Gastrocnemius medialis (tissue), 4 donors: ENCODE measurements around the gene SPRYD3. TPM values are rescaled to one million over a fixed set of nuclear protein-coding genes. Genes with fewer than 3 reads are reported as not detected.

Experiments
- ATAC-seq, 2 donors: fragments of 150-250 bp; one replicate each; pipeline ENCODE4 v1.9.1; 2016
- DNase-seq, 2 donors: peaks; one replicate each; pipeline ENCODE4 v3.0.0-alpha.2; 2019
- H3K27ac ChIP-seq, 4 donors: fragments of 200-600 bp; sonication (generic); 1 replicate in 1 of 4; 2 replicates in 3 of 4; pipeline ENCODE4 v1.5.1; 2016 to 2018; ENCODE audit warnings: mild to moderate bottlenecking in 2 of 4, moderate library complexity in 1 of 4
- H3K27me3 ChIP-seq, 3 donors: fragments of 200-600 bp; sonication (generic) in 2 of 3; 1 replicate in 1 of 3; 2 replicates in 2 of 3; pipeline versions ENCODE4 v1.5.1 to v1.6.0; 2016 to 2019; ENCODE audit warnings: mild to moderate bottlenecking in 1 of 3, moderate library complexity in 1 of 3
- H3K36me3 ChIP-seq, 2 donors: fragments of 200-600 bp; sonication (generic) in 1 of 2; one replicate each; pipeline ENCODE4 v1.5.1; 2017 to 2018
- H3K4me1 ChIP-seq, 2 donors: fragments of 200-600 bp; sonication (generic) in 1 of 2; one replicate each; pipeline ENCODE4 v1.5.1; 2016 to 2017; ENCODE audit warnings: mild to moderate bottlenecking in 2 of 2
- H3K4me3 ChIP-seq, 4 donors: fragments of 200-600 bp; sonication (generic) in 3 of 4; 1 replicate in 1 of 4; 2 replicates in 3 of 4; pipeline ENCODE4 v1.5.1; 2016 to 2019; ENCODE audit warnings: mild to moderate bottlenecking in 2 of 4
- H3K9me3 ChIP-seq, 3 donors: fragments of 200-600 bp; sonication (generic) in 2 of 3; 1 replicate in 1 of 3; 2 replicates in 2 of 3; pipeline ENCODE4 v1.5.1; 2016 to 2019
- CTCF ChIP-seq, 5 experiments: fragments of 450-650 bp in 3 of 5; fragments of 200-600 bp in 2 of 5; sonication (generic) in 2 of 5; IDR thresholded peaks in 4 of 5; conservative IDR thresholded peaks in 1 of 5; 1 replicate in 4 of 5; 2 replicates in 1 of 5; pipeline ENCODE4 v1.5.1; 2016 to 2019; ENCODE audit warnings: antibody characterized with exemption in 5 of 5, mild to moderate bottlenecking in 3 of 5, moderate library complexity in 3 of 5
- POLR2A ChIP-seq, 2 donors: fragments of 450-650 bp; IDR thresholded peaks; one replicate each; pipeline ENCODE4 v1.6.1; 2017; ENCODE audit warnings: antibody characterized with exemption in 2 of 2, mild to moderate bottlenecking in 2 of 2, moderate library complexity in 2 of 2
- in situ Hi-C, 4 donors: fragments of 200-750 bp; cut with MboI; loops; one replicate each; pipeline versions ENCODE4 v1.15.0 to v1.8.0; 2017; ENCODE audit warnings: low sequenced_read_pairs in 4 of 4
- intact Hi-C: fragments of 100-400 bp; cut with DNase I; formaldehyde crosslinking; loops from one replicate; pipeline ENCODE4 v1.15.1; 2023; ENCODE audit warnings: low total_unique reads
- total RNA-seq, 4 donors: library from RNA; depleted of rRNA; stranded (reverse); fragments of >200 nt; gene quantifications; one replicate each; pipeline versions ENCODE4 v1.1.0 to v1.2.3, GENCODE V29; 2016

Gene SPRYD3
- total RNA-seq, 4 donors from 2014 or later = 15.9 to 29.5 (median 25.5) TPM

DNA sequence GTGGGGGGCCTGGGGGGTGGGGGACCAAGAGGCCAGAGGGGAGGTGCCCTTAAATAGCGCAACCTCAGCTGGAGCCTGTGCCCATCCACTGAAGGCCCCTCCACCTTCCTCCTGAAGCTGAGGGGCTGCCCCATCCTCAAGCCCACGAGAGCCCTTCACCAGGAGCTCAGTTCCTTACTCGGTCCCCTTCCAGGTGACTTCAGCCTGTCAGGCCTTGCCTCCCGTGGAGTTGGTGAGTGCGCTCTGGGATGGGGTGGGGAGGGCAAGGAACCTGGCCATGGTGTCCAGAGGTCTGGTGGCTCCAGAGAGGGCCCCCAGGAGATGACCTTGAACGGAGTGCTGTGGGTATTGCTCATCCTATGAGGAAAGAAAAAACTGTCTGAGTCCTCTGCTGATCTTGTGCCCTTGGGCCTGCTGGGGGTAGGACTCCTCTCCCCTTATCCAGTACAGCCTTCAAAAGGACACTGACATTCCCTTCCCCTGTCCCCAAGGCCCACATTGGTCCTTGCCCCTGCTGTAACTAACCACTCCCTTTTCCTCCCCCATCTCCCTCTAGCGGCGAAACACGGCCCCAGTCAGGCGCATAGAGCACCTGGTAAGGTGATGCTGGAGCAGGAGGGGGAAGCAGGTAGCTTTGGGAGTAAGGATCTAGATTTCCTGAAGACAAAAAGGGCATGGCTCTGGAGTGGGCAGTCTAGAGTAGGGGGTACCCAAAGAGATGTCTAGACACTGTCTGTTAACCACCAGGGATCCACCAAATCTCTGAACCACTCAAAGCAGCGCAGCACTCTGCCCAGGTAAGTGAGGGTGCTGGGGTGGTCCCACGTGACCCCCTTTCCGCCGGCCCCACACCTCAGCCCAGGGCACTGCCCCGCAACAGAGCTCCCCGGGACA, 25.7 kb downstream of the SPRYD3 start:
- Histone ChIP-seq H3K4me1 (peaks cover 41 to 57% of the 10 kb centered on the region in 2 donors), H3K4me3 (peak overlapping the region; percentile 83 to 97 (median 95)), H3K27me3 (no peaks in the 10 kb centered on the region), H3K27ac (peak overlapping the region; percentile 99 to 100 (median 100)), H3K9me3 (no peaks in the 10 kb centered on the region), H3K36me3 (peaks cover 0 to 17% of the 10 kb centered on the region in 2 donors)
- no peak for TF ChIP-seq POLR2A (IDR thresholded peaks at IDR 0.05)
- TF ChIP-seq CTCF (IDR thresholded peaks at IDR 0.05 in 4 of 5, conservative IDR thresholded peaks at IDR 0.05 in 1 of 5) = peak; percentile 40 to 79 (median 70)
- peak; percentile 5 to 12 for ATAC-seq
- in situ Hi-C loops (loop anchor here in 1 of 4 donors (25.0 kb wide), 1 partner anchor 134 kb away; the partner anchor contains the start of genes CSAD and ZNF740), intact Hi-C loops (loop anchor here (10.0 kb wide), 1 partner anchor 401 kb away; the partner anchor contains the start of gene PCBP2)
- DNase-seq = peak in 1 of 2 donors; percentile 79

GRCh38 chr12:53052419-53053217, 26.6 kb downstream of the SPRYD3 start:
- DNase-seq (peak; percentile 92 to 95), ATAC-seq (peak; percentile 15 to 25)
- Histone ChIP-seq H3K36me3 (peaks cover 0 to 9% of the 10 kb centered on the region in 2 donors), H3K27ac (peak overlapping the region; percentile 99 to 100 (median 100)), H3K9me3 (no peaks in the 10 kb centered on the region), H3K27me3 (no peaks in the 10 kb centered on the region), H3K4me1 (peaks cover 50 to 65% of the 10 kb centered on the region in 2 donors), H3K4me3 (peak overlapping the region; percentile 83 to 97 (median 95))
- in situ Hi-C loops (loop anchor here in 1 of 4 donors (25.0 kb wide), 1 partner anchor 135 kb away; the partner anchor contains the start of genes CSAD and ZNF740), intact Hi-C loops (loop anchor here (10.0 kb wide), 1 partner anchor 402 kb away; the partner anchor contains the start of gene PCBP2)
- no peak for TF ChIP-seq CTCF (IDR thresholded peaks at IDR 0.05 in 4 of 5, conservative IDR thresholded peaks at IDR 0.05 in 1 of 5)
- TF ChIP-seq POLR2A (IDR thresholded peaks at IDR 0.05) = peak; percentile 76 to 85

DNA sequence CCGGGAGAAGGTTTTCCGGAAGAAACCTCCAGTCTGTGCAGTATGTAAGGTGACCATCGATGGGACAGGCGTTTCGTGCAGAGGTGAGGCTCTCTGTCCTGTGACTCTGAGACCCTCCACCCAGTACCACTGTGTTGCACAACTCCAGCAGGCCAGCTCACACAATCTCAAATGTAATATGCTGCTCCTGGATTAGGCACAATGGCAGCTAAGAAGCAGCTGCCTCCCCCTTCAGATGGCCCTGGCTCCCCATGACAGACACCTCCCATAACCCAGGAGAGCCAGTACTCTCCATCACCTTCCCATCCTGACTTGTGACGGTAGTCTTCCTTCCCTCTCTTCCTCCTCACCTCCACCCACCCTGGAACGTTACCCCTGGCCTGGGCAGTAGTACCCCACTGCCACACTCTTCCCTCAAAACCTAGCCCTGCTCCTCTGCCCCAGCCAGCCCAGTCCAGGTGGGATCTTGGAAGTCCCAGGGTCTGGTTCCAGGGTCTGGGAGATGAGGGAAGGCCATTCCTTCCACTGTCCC, 27.2 kb downstream of the SPRYD3 start:
- Histone ChIP-seq H3K36me3 (peaks cover 0 to 9% of the 10 kb centered on the region in 2 donors), H3K4me1 (peaks cover 50 to 65% of the 10 kb centered on the region in 2 donors), H3K4me3 (peak overlapping the region; percentile 83 to 97 (median 95)), H3K27me3 (no peaks in the 10 kb centered on the region), H3K9me3 (no peaks in the 10 kb centered on the region), H3K27ac (peak overlapping the region; percentile 99 to 100 (median 100))
- in situ Hi-C loops = loop anchor here in 1 of 4 donors (25.0 kb wide), 1 partner anchor 135 kb away; the partner anchor contains the start of genes CSAD and ZNF740
- intact Hi-C loops = loop anchor here (10.0 kb wide), 1 partner anchor 403 kb away; the partner anchor contains the start of gene PCBP2
- TF ChIP-seq POLR2A (IDR thresholded peaks at IDR 0.05) (no peak), CTCF (IDR thresholded peaks at IDR 0.05 in 4 of 5, conservative IDR thresholded peaks at IDR 0.05 in 1 of 5) (no peak)
- no peak for ATAC-seq
- peak in 1 of 2 donors; percentile 33 for DNase-seq
